Right forelimb (tissue), 1 donor: ENCODE measurements around the gene CCR3.

Source experiments
- DNase-seq: peaks from one replicate; pipeline ENCODE4 v3.0.0-alpha.2; 2018

CCR3 gene

DNA sequence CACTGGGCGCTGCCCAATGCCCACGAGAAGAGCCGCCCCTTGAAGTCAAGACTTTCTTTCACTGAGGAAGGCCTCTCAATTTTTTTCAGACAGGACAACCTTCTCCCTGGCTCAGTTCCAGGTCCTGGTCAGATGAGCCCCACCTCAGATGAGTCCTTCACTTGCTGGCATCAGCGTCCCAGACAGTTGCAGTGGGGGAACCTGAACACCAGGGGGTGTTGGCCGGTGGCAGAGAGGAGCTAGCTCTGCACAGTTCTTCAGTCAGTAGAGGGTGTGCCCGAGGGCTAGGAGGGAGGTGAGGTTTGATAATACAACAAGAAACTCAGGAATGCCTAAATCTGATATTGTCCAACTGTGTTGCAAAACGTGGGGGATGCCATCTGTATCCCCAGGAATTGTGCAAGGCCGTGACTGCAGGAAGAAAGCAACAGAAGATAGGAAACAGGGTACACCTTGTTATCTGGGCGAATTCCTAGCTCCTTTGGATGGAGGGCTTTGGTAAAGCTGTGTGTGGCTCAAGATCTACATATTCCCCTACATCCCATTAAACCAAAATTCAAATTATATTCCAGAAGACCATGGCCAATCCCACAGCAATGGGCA is 34.3 kb downstream of the CCR3 start:
- no peak for DNase-seq

- no peak for DNase-seq
Observed at GRCh38 chr3:46277476-46277875, 35.2 kb downstream of the CCR3 start.

GRCh38 chr3:46278816-46279672 is 36.8 kb downstream of the CCR3 start:
- DNase-seq: no peak

- no peak for DNase-seq
Observed at GRCh38 chr3:46280105-46280797, 38.0 kb downstream of the CCR3 start.

DNA sequence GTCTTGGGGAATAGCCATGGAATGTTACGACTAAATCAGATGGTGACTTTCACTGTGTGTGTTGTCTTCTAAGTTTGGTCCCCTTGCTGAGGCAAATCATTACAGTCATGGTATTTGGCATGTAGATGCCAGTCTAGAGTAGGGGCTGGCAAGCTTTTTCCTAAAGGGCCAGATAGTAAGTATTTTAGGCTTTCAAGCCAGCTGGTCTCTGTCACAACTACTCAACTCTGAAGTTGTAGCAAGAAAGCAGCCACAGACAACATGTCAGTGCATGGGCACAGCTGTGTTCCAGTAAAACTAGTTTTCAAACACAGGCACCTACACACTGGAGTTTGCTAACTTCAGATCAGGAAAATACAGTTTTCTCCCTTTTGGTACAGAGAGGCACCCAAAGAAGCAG is 39.3 kb downstream of the CCR3 start:
- DNase-seq: no peak

GRCh38 chr3:46282041-46282440 is 39.8 kb downstream of the CCR3 start:
- DNase-seq: no peak

GRCh38 chr3:46282696-46283095 is 40.4 kb downstream of the CCR3 start:
- no peak for DNase-seq

DNA sequence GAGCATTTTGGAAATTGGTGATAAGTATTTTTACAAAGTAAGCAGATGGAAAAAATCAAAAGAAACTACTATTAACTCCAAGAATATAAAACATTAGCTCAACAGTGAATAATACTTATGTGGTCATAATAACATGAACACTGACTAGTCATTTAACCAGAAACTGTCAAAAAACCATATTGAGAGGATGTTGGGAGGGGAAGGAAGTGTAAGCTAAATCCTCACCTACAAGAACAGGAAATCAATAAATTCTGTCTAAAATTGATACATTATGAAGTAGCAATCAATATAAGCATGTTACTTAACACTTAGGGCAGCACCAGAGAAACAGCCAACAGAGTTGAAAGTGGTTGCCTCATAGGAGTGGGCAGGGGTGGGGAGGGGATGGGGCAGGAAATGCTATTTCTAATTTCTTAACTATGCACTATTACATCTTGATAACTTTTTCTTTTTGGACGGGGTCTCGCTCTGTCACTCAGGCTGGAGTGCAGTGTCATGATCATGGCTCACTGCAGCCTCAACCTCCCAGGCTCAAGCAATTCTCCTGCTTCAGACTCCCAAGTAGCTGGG is 41.7 kb downstream of the CCR3 start:
- DNase-seq: no peak

DNA sequence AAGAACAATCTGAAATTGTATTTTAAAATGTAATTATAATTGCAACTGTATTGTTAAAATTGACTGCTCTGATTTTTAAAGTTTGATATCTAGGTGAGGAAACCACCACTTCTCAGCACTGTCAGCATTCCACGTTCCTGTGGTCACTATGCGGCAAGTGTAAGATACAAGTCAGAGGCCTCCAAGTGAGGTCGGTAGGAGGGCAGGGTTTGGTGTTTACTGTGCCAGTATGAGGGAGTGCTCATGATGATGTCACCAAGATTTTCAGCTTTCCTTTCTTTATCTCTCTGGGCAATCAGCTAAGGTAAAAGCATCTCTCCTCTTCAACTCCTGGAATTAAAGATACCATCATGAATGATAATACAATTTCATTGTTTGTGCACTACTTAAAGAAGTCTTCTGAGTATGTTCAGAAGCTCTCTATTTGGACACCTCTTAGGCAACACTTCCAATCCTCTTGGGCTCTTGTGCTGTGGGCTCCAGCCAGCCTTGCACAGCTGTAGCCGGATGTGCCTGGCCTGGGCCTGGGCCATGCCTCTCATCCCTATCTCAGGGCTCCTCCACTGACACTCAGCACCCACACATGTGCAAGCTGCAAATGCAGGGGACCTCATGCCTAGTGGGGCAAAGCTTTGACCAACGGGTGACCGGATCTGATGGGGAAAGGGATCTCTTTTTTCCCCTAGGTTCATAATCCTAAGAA is 42.9 kb downstream of the CCR3 start:
- DNase-seq: no peak

GRCh38 chr3:46285931-46286619 is 43.8 kb downstream of the CCR3 start:
- no peak for DNase-seq

DNA sequence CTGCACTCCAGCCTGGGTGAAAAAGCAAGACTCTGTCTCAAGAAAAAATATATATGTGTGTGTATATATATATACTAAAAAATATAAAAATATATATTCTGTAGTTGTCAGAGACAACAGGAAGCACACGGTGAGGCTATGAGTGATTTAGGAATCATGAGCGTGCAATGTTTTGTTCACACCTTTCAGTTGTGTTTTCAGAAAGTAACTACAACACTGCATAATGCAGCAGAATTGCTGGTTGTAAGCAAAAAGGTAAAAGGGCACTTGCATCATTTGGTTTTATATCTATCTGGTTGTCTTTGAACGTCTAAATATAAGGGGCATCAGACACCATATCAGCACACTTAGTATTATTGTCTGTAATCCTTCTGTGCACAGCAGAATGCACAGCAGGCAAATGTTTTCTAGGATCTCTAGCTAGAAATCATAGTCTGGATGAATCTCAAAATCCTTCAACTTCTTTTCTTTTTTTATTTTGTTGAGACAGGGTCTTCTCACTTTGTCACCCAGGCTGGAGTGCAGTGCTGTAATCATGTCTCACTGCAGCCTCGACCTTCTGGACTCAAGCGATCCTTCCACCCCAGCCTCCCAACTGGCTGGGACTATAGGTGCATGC is 44.8 kb downstream of the CCR3 start:
- DNase-seq: no peak

DNA sequence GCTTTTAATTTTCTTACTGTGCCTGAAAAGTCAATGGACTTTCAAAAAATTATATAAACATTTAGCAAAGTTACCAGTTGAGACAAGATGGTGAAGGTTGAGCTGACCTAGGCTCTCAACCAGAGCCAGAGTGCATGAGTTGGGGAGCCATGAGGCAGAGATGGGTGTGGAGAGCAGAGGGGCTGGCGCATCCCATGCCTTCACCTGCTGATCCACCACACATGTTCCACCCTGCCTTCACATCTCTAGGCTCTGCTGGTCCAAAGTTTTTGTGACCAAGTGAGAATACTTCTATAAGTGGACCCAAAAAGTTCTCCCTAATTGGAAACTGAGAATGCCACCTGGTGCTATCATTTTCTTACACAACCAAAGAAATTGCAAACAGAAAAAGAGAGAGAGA is 47.3 kb downstream of the CCR3 start:
- no peak for DNase-seq

DNA sequence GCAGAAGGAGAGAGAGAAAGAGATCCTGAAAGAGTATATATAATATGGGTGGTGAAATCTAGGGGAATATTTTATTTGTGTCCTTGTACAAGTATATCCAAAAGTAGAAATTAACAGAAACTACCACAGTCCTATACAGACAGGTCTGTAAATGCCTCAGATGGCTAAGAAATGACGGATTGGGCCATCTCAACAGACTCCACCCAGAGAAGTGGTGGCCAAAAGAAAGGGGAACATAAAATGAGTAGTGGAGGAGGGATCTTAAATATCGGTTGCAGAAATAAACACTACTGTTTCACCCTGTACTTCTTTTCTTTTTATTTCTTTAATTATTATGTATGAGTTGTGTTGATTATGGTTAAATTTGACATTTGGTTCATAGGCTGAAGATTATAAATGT is 47.7 kb downstream of the CCR3 start:
- no peak for DNase-seq

- DNase-seq: no peak
Observed at GRCh38 chr3:46291046-46291445, 48.8 kb downstream of the CCR3 start.

- no peak for DNase-seq
Observed at GRCh38 chr3:46293035-46293724, 50.9 kb downstream of the CCR3 start.

DNA sequence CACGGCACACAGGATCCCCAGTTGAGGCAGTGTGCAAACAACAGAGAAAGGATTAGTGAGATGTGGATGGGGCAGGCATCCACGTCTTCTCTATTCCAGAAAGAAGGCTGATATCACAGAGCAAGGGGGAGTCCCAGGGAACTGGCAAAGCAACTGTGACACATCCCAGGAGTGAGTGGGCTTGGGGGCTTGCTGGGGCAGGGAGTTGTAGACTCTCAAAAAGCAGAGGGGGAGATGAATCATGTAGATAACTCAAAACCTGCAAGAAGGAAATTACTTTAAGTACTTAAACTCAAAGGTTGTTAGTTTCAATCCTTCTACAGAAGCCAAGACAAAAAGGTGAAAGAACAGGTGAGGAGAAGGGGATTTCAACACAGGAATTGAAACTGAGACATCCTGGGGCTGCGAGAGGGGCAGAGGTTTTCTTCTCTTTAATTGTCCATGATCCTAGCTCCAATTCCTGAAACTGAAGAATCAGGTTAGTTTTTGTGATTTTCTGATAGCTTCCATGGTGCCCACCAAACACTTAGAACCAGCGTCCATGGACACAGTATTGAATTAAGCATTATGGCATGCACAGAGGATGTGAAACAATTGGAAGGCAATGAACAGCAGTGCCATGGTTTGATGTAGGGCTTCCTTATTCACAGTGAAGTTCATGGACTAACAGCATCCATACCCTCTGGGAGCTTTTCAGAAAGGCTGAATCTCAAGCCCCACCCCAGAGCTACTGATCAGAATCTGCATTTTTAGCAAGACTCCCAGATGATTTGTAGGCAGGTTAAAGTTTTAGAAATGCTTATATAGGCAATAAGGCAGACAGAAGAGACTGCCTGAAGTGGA is 52.0 kb downstream of the CCR3 start:
- no peak for DNase-seq

DNA sequence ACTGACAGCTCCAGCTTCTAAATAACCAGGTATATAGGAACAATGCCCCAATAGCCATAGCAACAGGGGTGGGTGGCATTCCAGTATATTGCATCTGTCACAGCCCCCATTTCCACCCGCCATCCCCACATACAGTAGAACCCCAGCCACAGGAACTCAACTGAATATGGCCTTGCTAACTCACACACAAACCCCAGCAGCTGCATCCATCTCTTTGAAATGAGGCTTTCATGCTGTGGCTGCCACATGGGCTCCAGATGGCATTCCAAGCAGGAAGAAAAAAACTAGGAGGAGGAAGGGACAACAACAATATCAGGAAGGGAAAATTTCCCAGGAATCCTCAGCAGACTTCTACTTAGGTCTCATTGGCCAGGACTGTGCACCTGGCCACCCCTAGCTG is 54.6 kb downstream of the CCR3 start:
- DNase-seq: no peak

DNA sequence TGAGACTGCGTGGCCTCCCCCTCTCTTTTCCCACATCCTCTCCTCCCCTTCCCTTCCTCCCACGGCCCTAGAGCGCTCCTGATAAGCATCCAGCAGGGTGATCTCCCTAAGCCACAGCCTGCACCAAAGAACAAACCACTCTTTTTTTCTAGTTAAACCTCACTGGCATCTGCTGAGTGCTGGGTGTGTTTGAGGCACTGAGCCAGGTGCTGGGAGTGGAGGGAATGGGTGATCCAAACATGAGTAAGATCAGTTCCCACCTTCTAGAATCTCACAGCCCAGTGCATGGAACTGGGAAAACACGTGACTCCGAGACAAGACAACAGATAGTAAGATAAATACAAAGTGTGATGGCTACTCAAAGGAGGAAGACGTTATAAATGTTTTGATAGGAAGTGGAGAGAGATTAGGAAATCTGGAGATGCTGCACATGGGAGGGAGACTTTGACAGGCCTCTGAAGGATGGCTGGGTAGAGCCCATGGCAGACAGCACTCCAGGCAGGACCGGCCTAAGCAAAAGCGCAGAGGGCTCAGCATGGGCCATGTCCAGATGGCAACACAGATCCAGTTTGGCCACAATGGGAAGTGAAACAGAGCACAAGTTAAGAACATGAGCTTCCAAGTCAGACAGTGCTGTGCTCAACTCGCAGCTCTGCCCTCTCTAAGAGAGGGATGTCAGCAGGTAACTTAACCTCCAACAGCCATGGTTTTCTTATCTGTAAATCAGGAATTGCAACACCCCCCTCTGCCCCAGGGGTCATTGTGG is 55.6 kb downstream of the CCR3 start:
- DNase-seq: no peak

DNA sequence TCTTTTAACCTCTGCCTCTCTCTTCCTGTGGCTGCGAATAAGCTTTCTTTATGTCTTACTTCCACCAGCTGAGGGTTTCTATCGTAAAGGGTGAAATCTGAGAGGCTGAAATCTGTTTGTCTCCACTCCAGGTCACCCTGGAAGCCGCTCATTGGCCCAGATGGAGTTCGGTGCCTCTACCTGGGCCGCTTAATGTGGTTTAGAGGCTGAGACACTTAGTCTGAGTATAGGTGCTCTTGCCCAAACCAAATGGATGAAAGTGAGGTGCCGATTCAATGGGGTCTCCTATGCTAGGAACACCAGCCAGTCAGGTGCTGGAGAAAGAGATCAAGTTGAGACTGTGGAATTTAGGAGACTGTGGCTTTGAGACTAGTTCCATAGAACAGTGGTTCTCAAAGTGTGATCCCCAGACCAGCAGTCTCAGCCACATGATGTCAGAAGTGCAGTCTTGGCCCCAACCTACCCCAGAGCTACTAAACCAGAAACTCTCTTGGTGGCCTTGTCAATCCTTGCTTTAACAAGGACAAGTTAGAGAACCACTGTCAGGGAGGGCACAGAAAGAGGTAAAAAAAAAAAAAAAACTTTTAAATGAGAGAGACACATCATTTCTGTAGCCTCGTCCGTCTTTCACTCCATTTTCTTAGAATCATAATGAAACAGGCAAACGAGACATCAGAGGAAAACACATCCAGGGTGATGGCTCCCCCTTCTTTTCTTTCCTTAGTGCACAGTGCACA is 56.8 kb downstream of the CCR3 start:
- no peak for DNase-seq
